IPS DF 19.7 (cell line): ENCODE data around the gene MRGPRF.

ENCODE experiments used
- DNase-seq: peaks from one replicate; pipeline ENCODE4 v3.0.0-alpha.2; 2013; ENCODE audit warnings: low read depth, low spot score

The MRGPRF gene, protein sequence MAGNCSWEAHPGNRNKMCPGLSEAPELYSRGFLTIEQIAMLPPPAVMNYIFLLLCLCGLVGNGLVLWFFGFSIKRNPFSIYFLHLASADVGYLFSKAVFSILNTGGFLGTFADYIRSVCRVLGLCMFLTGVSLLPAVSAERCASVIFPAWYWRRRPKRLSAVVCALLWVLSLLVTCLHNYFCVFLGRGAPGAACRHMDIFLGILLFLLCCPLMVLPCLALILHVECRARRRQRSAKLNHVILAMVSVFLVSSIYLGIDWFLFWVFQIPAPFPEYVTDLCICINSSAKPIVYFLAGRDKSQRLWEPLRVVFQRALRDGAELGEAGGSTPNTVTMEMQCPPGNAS

DNA sequence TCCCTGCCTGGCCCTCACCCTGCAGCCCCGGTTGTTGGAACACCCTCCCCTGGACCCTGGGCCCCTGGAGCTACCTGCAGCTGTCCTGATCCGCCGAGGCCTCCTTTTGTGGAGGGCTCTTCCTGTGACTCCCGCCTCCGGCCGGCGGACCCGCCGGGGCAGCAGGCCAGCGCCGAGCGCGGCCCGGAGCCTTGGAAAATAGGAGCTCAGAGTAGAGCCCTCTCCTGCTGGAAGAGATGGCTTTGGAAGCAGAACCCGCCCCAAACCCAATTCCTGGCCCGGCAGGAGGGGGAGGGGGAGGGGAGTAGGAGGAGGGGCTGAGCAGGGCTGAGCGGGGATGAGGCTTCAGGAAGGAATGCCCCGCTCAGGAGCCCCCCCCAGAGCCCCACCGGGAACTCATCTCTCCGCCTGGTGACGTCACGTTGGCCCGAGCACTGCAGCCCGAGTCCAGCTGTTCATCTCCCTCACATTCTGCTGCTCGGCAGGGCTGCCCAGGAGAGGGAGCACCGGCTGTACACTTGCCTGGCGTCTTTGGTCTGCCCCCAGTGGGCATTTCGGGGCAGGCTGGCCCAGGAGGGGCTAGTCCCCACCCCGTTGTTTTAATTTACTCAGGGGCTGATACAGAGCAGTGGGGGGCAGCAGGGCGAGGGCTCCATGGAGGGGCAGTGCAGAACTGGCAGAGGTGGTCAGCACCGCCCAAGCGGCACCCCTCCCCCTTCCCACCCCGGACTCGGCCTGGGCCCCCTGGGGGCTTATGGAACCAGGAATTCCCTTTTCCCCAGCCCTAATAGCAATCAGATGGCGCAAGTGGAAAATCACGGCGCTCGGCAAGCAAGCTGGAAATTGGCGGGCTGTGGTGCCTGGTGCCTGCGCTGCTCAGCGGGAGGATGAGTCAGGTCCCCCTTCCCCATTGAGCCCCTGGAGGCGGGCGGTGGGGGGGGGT is at the start of gene MRGPRF:
Gene MRGPRF (minus strand): TSS at position 238 of the 943 bp plus-strand sequence. CDS start 3,345 bp downstream, outside the sequence.
- no peak for DNase-seq

DNA sequence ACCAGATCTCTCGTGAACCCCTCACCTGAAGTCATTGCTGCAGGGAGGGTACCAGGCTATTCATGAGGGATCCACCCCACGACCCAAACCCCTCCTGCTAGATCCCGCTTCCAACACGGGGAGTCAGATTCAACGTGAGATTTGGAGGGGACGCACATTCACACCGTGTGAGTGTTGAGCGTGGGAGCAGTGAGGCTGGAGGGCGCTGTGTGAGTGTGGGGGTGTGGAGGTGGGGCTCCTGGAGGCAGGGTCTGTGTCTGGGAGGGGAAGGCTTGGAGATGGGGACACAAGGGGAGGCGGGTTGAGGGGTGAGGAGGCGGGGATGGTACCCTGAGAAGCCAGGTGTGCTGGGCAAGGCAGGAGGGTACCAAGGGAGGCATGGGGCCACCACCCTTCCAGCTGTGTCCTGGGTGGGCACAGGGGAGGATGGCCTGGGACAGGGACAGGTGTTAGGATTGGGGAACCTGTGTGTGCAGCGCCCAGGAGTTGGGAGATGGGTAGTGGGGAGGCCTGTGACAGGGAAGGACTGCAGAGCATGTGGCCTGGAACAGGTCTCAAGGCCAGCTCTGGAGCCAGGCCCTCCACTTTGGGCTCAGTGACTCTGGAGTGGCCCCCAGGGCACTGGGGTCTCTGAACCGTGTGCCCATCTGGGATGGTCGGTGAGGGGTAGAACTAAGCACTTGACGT is 49.3 kb upstream of the MRGPRF start:
- no peak for DNase-seq

DNA sequence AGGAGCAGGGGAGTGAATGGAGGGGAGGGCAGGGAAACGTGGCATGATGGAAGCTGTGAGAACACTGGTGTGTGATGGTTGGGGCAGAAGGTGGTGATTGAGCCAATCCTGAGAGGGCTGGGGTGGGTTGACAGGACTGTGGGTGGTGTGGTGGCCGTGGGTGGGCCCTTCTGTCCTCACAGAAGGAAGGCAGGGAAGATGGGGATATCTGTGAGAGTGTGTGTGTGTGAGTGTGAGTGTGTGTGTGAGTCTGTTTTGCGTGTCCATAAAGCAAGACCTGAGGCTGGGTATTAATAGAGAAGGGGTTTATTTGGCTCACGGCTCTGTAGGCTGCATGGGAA is 48.6 kb upstream of the MRGPRF start:
- DNase-seq = no peak

DNA sequence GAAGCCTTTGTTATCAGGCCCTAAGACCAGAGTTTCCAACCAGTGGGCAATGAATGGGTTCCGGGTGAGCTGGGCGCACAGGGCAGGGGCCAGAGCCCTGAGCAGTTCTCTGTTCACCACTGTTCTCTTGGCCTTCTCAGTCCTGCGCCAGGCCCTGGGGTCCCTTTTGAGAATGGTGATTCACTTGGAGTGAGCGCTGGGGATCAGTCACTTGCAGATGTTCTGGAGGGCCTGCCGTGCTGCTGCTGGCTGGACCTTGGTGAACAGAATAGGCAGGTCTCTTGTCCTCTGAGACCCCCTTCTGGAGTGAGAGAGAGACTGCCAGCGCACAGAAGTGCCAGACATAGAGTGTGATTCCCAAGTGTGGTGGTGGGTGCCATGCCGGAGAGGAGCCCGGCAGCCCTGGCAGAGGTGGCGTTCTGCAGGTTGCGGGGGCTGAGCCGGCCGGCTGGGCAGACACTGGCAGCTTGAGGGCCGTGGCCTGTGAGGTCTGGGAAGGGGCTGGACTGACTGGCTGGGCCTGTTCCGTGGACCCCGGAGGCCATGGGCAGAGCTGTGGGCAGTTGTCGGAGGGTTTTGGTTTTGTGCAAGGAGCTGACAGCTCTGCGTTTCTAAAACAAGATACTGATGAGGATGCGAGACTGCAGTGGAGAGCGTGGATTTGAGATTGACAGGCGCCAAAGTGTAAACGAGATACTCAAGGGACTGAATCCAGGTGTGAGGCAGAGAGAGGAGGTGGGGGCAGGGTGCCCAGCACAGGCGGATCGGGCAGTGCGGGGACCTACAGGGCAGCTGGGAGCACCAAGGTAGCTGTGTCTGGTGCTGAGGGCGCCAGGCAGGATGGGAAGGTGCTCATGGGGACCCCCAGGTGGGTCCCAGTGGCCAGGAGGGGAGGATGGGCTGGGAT is 48.0 kb upstream of the MRGPRF start:
- no peak for DNase-seq

DNA sequence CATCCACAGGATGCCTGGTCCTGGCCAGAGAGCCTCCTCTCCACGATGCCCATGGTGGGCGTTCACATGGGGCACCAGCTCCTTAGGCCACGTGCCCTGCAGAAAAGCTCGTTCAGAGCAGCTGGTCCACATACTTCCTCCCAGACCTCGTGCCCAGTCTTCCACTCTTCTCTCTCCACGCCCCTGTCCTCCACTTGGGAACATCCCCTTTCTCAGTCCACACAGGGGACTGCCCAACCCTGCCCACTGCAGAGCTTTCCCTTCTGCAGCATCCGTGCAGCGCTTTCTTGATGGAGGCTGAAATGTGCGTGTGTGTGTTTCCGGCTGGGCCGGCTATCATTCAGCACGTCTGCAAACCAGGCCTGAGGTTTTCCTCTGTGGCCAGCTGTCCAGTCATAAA is 46.9 kb upstream of the MRGPRF start:
- DNase-seq = no peak

DNA sequence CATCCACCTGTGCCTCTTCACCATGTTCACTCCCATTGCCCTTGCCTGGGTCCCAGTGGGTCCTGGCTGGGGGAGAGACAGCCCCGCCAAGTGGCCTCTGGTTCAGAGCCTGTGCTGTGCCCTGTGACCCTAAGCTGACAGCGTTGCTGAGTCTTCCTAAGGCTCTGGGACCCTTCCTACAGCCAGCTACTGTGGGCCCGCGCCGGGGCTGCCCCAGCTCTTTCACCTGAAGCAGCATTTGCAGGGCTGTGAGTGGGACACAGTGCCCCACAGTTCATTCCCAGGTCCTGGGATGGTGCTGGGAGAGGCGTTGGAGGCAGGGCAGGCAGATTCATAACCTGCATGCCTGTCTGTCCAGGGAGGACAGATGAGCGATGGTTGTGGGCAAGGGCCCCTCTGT is 46.4 kb upstream of the MRGPRF start:
- no peak for DNase-seq

DNA sequence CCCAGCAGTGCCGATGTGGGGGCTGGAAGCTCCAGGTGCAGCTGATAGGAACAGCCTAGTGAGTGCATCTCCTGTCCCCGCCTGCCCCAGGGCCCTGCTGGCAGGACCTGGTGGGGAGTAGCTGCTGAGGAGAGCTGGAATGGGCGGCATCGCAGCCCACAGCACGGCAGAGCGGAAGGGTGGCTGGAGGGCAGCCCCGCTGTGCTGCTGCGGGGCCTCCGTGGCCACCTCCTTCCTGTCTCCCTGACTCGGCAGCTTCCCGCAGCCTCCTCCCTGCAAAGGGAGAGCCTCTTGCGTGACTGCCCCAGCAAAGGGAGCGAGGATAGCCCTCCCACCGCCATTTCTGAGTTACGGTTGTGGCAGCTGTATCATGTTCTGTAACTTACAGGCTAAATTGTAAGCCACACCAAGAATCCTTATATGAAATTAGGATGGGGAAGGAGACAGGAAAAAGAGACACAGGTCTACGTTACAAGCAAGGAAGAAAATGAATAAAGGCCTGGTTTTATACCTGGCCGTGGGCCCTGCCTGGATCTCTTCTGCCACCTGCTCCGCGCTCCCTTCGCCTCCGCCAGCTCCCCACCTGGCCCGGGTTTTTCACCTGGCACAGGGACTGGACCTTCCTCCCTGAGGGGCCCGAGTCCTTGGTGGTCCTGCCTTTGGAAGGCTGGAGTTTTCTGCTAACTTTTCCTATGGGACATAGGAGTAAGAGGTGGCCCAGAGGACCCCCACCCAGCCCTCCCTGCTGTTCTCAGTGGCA is 45.6 kb upstream of the MRGPRF start:
- DNase-seq = no peak

DNA sequence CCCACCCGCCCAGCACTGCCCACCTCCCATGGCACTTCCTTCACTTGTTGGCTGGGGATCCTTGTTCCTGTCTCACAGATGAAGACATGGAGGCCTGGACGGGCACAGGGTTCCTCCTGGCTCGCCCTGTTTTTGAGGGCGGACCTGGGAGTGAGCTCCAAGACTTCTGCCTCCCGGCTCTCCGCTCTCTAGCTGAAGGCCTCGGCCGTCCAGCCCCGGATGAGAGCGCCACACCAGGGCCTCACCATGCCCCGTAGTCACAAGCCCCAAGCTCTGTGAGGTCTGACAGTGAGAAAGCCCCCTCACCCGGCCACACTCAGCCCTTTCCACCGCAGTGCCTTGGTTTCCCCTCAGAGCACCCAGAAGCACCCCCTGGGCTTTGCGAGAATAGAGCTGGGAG is 44.8 kb upstream of the MRGPRF start:
- DNase-seq = no peak

DNA sequence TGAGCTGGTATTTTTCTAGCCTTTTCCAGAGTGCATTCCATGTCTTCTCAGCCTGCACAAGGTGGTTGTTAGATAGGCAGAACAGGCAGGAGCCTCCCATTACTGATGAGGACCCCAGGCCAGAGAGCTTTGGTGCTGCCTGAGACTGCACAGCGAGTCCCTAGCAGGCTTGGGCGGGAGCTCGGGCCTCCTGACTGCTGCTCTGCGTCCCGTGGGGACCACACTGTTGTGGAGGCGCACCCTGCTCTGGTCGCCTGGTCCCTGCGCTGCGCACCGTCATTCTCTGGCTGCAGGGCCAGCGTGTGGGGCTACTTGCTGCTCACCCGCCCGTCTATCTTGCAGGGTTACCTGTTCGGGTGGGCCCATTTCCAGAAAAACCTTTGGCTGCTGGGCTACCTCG is 44.2 kb upstream of the MRGPRF start:
- DNase-seq = no peak

DNA sequence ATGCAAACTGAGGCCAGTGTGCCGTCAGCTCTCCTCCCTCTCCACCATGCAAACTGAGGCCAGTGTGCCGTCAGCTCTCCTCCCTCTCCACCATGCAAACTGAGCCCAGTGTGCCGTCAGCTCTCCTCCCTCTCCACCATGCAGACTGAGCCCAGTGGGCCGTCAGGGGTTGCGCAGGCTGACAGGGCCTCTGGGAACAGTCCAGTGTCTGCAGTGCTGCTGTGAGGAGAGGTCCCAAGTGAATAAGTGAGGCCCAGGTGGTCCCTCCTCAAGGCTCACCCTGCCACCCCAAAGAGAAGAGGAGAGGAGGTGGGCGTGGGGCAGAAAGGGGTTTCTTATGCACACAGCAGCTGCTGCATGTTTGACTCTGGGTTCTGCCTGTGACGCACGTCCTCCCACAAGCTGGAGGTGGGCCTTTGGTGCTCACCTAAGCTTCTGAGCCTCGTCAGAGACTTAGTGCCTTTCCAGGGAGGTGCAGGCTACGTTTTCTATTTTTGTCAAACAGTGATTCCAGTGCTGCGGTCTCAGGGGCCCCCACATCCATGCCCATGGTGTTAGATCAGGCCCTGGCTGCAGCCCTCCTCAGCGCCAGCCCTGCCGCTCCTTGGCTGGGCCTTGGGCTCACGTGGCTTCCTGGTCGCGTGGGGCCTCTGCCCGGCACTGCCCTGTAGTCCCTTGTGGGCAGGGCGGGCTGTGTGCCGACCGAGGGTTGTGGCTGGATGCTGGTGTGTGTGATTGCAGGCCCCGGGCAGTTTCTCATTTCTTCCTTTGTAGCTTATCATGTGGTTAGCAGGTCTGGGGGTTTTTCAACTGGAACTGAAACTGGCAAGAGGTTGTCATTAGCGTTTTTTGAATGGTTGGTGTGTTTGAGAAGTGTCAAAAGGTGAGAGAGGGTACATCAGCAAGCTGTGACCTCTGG is 42.8 kb upstream of the MRGPRF start:
- no peak for DNase-seq

DNA sequence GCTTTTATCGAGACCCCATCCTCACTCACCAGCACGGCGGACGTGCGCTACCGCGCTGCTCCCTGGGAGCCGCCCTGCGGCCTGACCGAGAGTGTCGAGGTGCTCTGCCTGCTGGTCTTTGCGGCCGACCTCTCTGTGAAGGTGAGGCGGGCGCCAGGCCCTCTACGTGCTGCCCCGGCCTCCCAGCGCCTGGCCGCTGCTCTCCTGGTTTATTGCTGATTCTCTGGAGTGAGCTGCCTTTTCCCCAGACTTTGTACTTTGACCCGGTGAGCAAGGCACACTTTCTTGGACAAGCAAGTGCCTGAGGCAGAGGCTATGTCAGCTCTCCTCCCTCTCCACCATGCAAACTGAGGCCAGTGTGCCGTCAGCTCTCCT is 42.2 kb upstream of the MRGPRF start:
- DNase-seq = no peak

DNA sequence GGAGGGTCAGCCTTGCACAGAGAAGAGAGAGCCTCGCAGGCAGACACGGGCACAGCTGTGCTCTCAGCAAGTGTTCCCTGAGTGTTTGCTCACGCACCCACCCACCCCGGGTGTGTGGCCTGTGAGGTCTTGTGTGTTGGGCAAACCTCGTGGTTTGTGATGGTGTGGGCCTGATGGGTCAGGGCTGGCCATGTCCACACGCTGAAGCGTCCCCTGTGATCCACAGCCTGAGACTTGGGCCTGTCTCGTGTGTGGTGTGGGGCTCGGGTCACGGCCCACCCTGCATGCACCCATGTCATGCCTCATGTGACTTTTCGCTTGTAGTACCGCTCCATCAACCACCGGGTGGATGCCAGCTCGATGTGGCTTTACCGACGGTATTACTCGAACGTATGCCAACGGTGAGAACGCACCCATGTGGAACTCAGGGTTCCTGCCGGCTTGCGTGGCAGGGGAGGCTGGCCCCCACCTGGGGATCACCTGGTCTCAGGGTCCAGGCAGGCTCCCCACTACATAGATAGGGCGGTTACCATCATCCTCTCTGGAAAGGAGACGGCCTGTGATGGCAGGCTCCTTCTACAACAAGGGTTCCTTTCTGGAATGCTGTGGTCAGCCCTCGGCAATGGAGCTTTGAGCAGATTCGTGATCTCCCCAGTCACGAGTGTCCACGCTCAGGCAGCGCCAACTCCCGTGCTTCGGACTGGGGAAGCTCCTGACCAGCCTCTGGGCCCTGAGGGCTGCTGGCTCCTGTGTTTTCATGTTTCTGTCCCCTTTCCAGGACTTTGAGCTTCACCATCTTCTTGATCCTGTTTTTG is 41.6 kb upstream of the MRGPRF start:
- no peak for DNase-seq

DNA sequence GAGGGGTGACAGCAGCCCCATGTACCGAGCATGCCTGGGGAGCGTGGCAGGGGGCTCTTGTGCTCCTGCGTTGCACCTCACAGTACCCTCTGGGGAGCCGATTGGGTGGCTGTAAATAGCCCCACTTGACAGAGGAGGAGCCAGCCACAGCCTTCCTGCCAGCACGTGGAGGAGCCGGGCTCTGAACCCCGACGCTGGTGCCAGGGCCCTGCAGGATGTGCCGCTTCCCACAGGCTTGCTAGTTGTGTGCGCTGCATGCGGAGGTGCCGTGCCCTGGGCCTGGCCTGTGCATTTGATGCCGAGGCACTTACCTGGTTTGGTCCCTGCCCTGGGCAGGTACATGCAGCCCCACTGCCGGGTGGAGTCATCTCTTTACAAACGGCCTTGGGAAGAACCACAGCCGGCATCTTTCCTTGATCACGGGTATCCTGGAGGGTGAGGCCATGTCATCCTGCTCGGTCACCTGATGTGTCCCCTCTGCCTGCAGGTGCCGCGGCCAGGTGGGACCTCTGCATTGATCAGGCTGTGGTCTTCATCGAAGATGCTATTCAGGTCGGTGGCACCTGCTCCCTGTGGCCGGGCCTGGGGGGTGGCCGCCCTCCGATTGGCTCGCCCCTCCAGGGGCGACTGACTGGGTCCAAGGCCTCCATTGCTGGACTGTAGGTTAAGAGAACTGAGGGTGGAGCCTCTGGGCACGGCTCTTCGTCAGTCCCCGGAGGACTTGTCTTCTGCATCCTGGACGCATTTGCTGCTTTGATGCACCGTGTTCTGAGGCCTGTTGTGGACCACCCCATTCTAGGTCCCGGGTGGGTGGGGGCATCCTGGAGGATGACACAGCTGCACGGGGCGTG is 40.7 kb upstream of the MRGPRF start:
- no peak for DNase-seq

DNA sequence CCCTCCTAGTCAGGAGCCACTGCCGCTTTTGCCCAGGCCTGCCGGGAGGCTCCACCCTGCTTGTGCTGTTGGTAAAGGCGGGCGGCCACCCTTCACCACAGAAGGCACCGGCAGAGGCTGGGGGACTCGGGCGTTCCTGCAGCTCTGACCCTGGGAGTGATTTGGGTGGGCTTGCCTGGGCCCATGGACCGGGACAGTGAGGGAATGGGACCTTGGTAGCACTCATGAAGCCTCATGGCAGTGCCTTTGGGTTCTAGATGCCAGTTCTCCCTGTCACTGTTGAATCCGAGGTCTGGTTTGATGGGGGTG is 40.1 kb upstream of the MRGPRF start:
- DNase-seq = no peak

DNA sequence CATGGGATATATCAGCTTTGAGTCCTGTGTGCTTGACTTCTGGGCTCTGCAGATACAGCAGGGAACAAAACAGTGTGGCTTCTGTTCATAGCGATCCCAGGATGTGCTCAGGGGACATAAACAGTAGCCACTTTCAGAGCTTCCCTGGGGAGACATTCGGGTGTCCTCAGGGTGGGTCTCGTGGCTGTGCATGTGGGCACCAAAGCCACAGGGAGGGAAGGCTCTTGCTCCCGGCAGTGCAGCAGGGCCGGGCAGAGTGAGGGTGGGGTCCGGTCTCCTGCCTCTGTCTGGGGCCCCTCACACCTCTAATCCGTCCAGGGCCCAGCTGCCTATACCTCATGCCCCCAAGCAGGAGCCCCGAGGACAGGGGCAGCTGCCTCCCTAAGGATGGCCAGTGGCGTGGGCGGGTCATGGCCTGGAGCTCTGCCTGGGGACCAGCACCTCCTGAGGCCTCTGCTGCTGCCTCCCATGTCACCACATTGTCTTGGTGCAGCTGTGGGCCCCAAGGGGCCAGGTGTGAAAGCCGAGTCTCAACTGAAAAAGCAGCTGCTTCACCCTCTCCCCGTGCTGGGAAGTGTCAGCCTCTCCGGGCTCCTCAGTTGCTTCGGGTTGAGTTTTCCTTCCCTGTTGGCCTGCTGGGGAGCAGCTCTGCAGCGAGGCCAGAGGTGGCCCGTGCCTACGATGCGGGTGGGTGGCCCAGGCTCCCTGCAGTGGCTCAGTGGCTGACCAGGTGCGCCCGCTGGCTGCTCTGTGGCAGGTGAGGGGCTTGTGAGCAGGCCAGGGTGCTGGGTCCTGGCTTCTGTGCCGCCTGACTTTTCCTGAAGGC is 39.5 kb upstream of the MRGPRF start:
- DNase-seq = no peak

DNA sequence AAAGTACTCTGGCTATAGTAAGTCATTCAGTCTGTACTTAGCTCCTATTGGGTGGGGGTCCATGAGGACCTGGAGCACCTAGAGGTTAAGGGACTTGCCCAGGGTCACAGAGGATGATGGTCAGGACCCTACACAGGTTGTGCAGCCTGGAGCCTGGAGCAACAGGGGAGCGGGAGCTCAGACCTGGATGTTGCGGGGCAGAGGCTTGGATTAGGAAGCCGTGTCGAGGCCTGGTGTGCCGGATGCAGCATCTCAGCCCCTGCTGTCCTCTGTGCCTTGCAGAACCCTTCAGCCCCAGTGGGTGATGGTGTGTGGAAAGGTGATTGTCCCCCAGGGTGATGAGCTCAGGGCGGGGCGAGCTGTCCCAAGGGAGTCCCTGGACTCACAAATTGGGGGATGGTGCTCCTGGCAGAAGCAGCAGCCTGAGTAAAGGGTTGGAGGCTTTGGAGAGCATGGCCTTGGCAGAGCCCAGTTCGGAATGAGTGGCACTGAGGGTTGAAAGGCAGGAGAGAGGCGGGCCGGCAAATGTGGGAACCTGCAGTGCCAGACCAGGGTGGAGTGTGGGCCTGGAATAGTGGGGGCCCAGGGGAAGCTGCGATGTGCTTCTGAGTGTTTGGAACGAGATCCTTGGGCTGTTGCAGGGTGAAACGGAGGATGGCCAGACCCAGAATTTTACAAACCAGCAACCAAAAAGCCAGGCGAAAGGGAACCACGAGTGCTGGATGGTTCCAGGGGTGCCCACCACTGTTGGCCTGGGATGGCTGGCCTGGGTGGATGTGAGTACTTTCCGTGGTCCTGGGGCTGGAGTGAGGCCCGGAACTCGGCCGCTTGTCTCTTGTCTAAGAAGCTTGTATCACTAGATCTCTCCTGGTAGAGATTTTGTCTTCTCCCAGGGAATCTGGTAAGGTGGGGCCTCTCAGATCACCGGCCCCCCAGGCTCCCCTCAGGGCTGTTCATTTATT is 38.6 kb upstream of the MRGPRF start:
- DNase-seq = no peak
